ENCODE results near the gene ALPP.

DNA sequence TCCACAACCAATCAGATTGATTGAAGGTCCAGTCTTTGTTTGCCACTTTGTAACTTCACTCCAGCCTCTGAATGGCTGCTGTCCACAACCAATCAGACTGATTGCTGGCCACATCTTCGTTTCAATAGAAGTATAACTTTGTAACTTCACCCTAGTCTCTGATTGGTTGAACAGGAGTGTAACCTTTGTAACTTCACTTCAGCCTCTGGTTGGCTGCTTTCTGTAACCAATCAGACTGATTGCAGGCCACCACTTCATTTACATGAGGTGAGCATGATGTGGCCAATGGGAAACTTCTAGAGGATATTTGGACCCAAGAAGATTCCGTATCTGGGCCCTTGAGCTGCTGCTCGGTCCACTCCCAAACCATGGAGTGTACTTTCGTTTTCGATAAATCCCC, 16.9 kb upstream of the ALPP start:
- TF ChIP-seq EZH2 (IDR thresholded peaks at IDR 0.05; ENCODE audit: borderline replicate concordance, low read depth, low read length, severe bottlenecking): no peak
- no peak for TF ChIP-seq MYC (IDR thresholded peaks at IDR 0.05; ENCODE audit: low read depth, low read length)
- TF ChIP-seq POLR2A (IDR thresholded peaks at IDR 0.05; ENCODE audit: low read depth, low read length): no peak
- TF ChIP-seq, protein P1, sequence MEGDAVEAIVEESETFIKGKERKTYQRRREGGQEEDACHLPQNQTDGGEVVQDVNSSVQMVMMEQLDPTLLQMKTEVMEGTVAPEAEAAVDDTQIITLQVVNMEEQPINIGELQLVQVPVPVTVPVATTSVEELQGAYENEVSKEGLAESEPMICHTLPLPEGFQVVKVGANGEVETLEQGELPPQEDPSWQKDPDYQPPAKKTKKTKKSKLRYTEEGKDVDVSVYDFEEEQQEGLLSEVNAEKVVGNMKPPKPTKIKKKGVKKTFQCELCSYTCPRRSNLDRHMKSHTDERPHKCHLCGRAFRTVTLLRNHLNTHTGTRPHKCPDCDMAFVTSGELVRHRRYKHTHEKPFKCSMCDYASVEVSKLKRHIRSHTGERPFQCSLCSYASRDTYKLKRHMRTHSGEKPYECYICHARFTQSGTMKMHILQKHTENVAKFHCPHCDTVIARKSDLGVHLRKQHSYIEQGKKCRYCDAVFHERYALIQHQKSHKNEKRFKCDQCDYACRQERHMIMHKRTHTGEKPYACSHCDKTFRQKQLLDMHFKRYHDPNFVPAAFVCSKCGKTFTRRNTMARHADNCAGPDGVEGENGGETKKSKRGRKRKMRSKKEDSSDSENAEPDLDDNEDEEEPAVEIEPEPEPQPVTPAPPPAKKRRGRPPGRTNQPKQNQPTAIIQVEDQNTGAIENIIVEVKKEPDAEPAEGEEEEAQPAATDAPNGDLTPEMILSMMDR (IDR thresholded peaks at IDR 0.05; ENCODE audit: extremely low read depth in 1 of 2, insufficient read depth in 1 of 2, low read depth in 1 of 2, low read length in 2 of 2): no peak
- TF ChIP-seq, protein P2, sequence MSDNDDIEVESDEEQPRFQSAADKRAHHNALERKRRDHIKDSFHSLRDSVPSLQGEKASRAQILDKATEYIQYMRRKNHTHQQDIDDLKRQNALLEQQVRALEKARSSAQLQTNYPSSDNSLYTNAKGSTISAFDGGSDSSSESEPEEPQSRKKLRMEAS (IDR thresholded peaks at IDR 0.05; ENCODE audit: insufficient read depth, insufficient read length): no peak
- no peak for TF ChIP-seq POLR2AphosphoS5 (IDR thresholded peaks at IDR 0.05; ENCODE audit: insufficient read depth, low read depth, low read length)
